HFFc6 (cell line): Measurements from ENCODE around the gene ZNF804B. TPM values are rescaled to one million over a fixed set of nuclear protein-coding genes. Genes with fewer than 3 reads are reported as not detected.

ENCODE experiments used
- DNase-seq: peaks from one replicate; pipeline ENCODE4 v3.0.0-alpha.2; 2018
- H3K27ac Mint-ChIP-seq: 2 replicates; pipeline ENCODE4 v1.8.0; 2020; ENCODE audit warnings: mild to moderate bottlenecking, mixed read lengths
- H3K27me3 Mint-ChIP-seq: 2 replicates; pipeline ENCODE4 v1.8.0; 2021; ENCODE audit warnings: mild to moderate bottlenecking, moderate library complexity, mixed read lengths; ENCODE audit not compliant: insufficient read depth
- H3K36me3 Mint-ChIP-seq: 2 replicates; pipeline ENCODE4 v1.8.0; 2021; ENCODE audit warnings: low read depth, mixed read lengths
- H3K4me1 Mint-ChIP-seq: 2 replicates; pipeline ENCODE4 v1.8.0; 2020; ENCODE audit warnings: low read depth, mixed read lengths
- H3K4me3 Mint-ChIP-seq: 2 replicates; pipeline ENCODE4 v1.8.0; 2020; ENCODE audit warnings: mild to moderate bottlenecking, moderate library complexity, mixed read lengths
- H3K9me3 Mint-ChIP-seq: 2 replicates; pipeline ENCODE4 v1.8.0; 2020; ENCODE audit warnings: mild to moderate bottlenecking, mixed read lengths
- CTCF ChIP-seq: fragments of 200-600 bp; sonication (generic); IDR thresholded peaks from 2 replicates; pipeline ENCODE4 v1.5.0; 2021; ENCODE audit warnings: antibody characterized with exemption, mild to moderate bottlenecking
- total RNA-seq, 6 experiments: library from RNA; stranded (reverse); fragmentation: NEBNext Ultra II Directional; extraction: Animal tissue kit (Norgen Biotek cat#: 25700); gene quantifications; 2 replicates in 1 of 6; 3 replicates in 5 of 6; pipeline ENCODE4 v1.2.3, GENCODE V29; 2021

The ZNF804B gene
- total RNA-seq, 6 experiments from 2014 or later, result not detected

- DNase-seq, result no peak
- H3K27ac Mint-ChIP-seq, result no peak overlapping the region
- no peaks in the 10 kb centered on the region for H3K36me3 Mint-ChIP-seq
- H3K27me3 Mint-ChIP-seq, result no peaks in the 10 kb centered on the region
- H3K9me3 Mint-ChIP-seq, result peaks cover 27% of the 10 kb centered on the region
- TF ChIP-seq CTCF, result no peak
- no peak overlapping the region for H3K4me3 Mint-ChIP-seq
- H3K4me1 Mint-ChIP-seq, result no peaks in the 10 kb centered on the region
Observed at GRCh38 chr7:89002981-89003956, 243.8 kb downstream of the ZNF804B start.

GRCh38 chr7:89012016-89012415 lies 252.5 kb downstream of the ZNF804B start:
- TF ChIP-seq CTCF, result no peak
- no peak overlapping the region for H3K4me3 Mint-ChIP-seq
- H3K36me3 Mint-ChIP-seq, result no peaks in the 10 kb centered on the region
- peaks cover 36% of the 10 kb centered on the region for H3K9me3 Mint-ChIP-seq
- no peak for DNase-seq
- H3K27ac Mint-ChIP-seq, result no peak overlapping the region
- H3K4me1 Mint-ChIP-seq, result no peaks in the 10 kb centered on the region
- no peaks in the 10 kb centered on the region for H3K27me3 Mint-ChIP-seq

GRCh38 chr7:89017695-89018094 lies 258.2 kb downstream of the ZNF804B start:
- no peak for TF ChIP-seq CTCF
- Mint-ChIP-seq H3K4me3 (no peak overlapping the region), H3K27me3 (no peaks in the 10 kb centered on the region), H3K36me3 (no peaks in the 10 kb centered on the region), H3K9me3 (peaks cover 48% of the 10 kb centered on the region), H3K4me1 (no peaks in the 10 kb centered on the region), H3K27ac (no peak overlapping the region)
- no peak for DNase-seq

GRCh38 chr7:89021741-89022140 lies 262.2 kb downstream of the ZNF804B start:
- Mint-ChIP-seq H3K27me3 (no peaks in the 10 kb centered on the region), H3K36me3 (no peaks in the 10 kb centered on the region), H3K27ac (no peak overlapping the region), H3K4me1 (no peaks in the 10 kb centered on the region), H3K9me3 (peaks cover 44% of the 10 kb centered on the region), H3K4me3 (no peak overlapping the region)
- no peak for TF ChIP-seq CTCF
- no peak for DNase-seq

- Mint-ChIP-seq H3K27me3 (no peaks in the 10 kb centered on the region), H3K36me3 (no peaks in the 10 kb centered on the region), H3K4me3 (no peak overlapping the region), H3K9me3 (peaks cover 39% of the 10 kb centered on the region), H3K27ac (no peak overlapping the region), H3K4me1 (no peaks in the 10 kb centered on the region)
- no peak for DNase-seq
- TF ChIP-seq CTCF, result no peak
Observed at GRCh38 chr7:89023206-89023605, 263.7 kb downstream of the ZNF804B start.
